HCT116 (cell line): ENCODE data around the gene DLG5. TPM values are rescaled to one million over a fixed set of nuclear protein-coding genes. Genes with fewer than 3 reads are reported as not detected.

Source experiments
- ATAC-seq: fragments of 200-7000 bp; cut with Tn5 transposase; 2 replicates; pipeline ENCODE4 v1.9.1; 2020; ENCODE audit warnings: mild to moderate bottlenecking, moderate library complexity
- BruUV-seq: library from RNA; stranded (reverse); fragments of 400-500 nt; replicated peaks from 2 replicates; lab custom pipeline; 2021; lab: Mats Ljungman, UMichigan
- CTCF ChIA-PET: fragments of 300-600 bp; sonication (Branson Sonifier 250); formaldehyde crosslinking; loops from one replicate; lab custom pipeline; 2021; ENCODE audit warnings: antibody characterized with exemption; lab: Charles Lee
- POLR2A ChIA-PET: fragments of 300-600, 350-600 bp; sonication (Branson Sonifier 250); formaldehyde crosslinking; loops from one replicate; lab custom pipeline; 2021; ENCODE audit warnings: antibody characterized with exemption; lab: Charles Lee
- RAD21 ChIA-PET, 2 experiments: fragments of 300-600 bp; sonication (Branson Sonifier 250); formaldehyde crosslinking; loops; one replicate each; lab custom pipeline; 2023; ENCODE audit warnings: low total read pairs in 2 of 2; ENCODE audit not compliant: uncharacterized antibody in 2 of 2, unreplicated experiment in 2 of 2, low non-redundant PET in 1 of 2; lab: Charles Lee
- DNase-seq: peaks from one replicate; pipeline ENCODE4 v3.0.0-alpha.2; 2010; ENCODE audit warnings: low read depth, low spot score
- H2AFZ ChIP-seq: fragments of 200-600 bp; shearing (Covaris generic), sonication (generic); 2 replicates; pipeline ENCODE4 v1.6.1; 2017; ENCODE audit warnings: low read depth, mixed run types, mixed read lengths, antibody characterized with exemption, low read length; ENCODE audit not compliant: poor library complexity, severe bottlenecking
- H3K27ac ChIP-seq: 2 replicates; pipeline ENCODE4 v1.5.1; 2012; ENCODE audit warnings: low read depth, low read length
- H3K27me3 ChIP-seq: fragments of 200-600 bp; sonication (generic); 2 replicates; pipeline ENCODE4 v1.6.1; 2016; ENCODE audit warnings: mixed run types, low read length, mixed read lengths; ENCODE audit not compliant: insufficient read depth
- H3K36me3 ChIP-seq, 2 experiments: fragments of 200-500 bp in 1 of 2; fragments of 200-600 bp in 1 of 2; sonication (Bioruptor generic) in 1 of 2; sonication (generic) in 1 of 2; 2 replicates each; pipeline versions ENCODE4 v1.5.1 to v1.6.1; 2014 to 2016; ENCODE audit warnings: low read length in 2 of 2, inconsistent platforms in 1 of 2, mixed read lengths in 1 of 2, mixed run types in 1 of 2; ENCODE audit not compliant: insufficient read depth in 2 of 2, control insufficient read depth in 1 of 2
- H3K4me1 ChIP-seq, 2 experiments: fragments of 200-600 bp in 1 of 2; sonication (generic) in 1 of 2; 2 replicates each; pipeline versions ENCODE4 v1.5.1 to v1.6.1; 2012 to 2017; ENCODE audit warnings: low read length in 2 of 2, inconsistent platforms in 1 of 2, mild to moderate bottlenecking in 1 of 2, mixed read lengths in 1 of 2, mixed run types in 1 of 2, moderate library complexity in 1 of 2; ENCODE audit not compliant: insufficient read depth in 2 of 2, control insufficient read depth in 1 of 2
- H3K4me2 ChIP-seq: fragments of 200-600 bp; sonication (generic); 2 replicates; pipeline ENCODE4 v1.6.1; 2017; ENCODE audit warnings: mixed run types, low read length, mixed read lengths
- H3K4me3 ChIP-seq, 2 experiments: fragments of 200-600 bp in 1 of 2; sonication (generic) in 1 of 2; replicated peaks in 1 of 2; 2 replicates each; pipeline ENCODE4 v1.5.1; 2011 to 2016; ENCODE audit warnings: low read length in 2 of 2, control low read depth in 1 of 2, low read depth in 1 of 2, mild to moderate bottlenecking in 1 of 2, mixed read lengths in 1 of 2, mixed run types in 1 of 2
- H3K79me2 ChIP-seq: fragments of 200-600 bp; sonication (generic); 2 replicates; pipeline ENCODE4 v1.6.1; 2017; ENCODE audit warnings: mild to moderate bottlenecking, mixed run types, low read length, moderate library complexity, mixed read lengths; ENCODE audit not compliant: insufficient read depth
- H3K9ac ChIP-seq: fragments of 200-600 bp; sonication (generic); 2 replicates; pipeline ENCODE4 v1.6.1; 2016; ENCODE audit warnings: low read length, mixed read lengths
- H3K9me2 ChIP-seq: fragments of 200-600 bp; sonication (generic), shearing (Covaris generic); 2 replicates; pipeline ENCODE4 v1.6.1; 2017; ENCODE audit warnings: mixed run types, mild to moderate bottlenecking, moderate library complexity; ENCODE audit not compliant: insufficient read depth
- H3K9me3 ChIP-seq, 2 experiments: fragments of 200-500 bp in 1 of 2; fragments of 200-600 bp in 1 of 2; sonication (Bioruptor generic) in 1 of 2; sonication (generic) in 1 of 2; 2 replicates each; pipeline ENCODE4 v1.6.1; 2014 to 2017; ENCODE audit warnings: low read length in 2 of 2, mixed read lengths in 2 of 2, inconsistent platforms in 1 of 2, low read depth in 1 of 2, mild to moderate bottlenecking in 1 of 2, mixed run types in 1 of 2, moderate library complexity in 1 of 2; ENCODE audit not compliant: control insufficient read depth in 1 of 2, insufficient read depth in 1 of 2
- H4K20me1 ChIP-seq: fragments of 200-600 bp; sonication (generic), shearing (Covaris generic); 2 replicates; pipeline ENCODE4 v1.6.1; 2017; ENCODE audit warnings: mixed run types, mild to moderate bottlenecking, moderate library complexity; ENCODE audit not compliant: insufficient read depth
- ATF3 ChIP-seq: IDR thresholded peaks from 2 replicates; pipeline ENCODE4 v1.6.1; 2012
- CBX3 ChIP-seq: IDR thresholded peaks from 2 replicates; pipeline ENCODE4 v1.6.1; 2012; ENCODE audit warnings: low read depth
- CTCF ChIP-seq, 3 experiments: fragments of 200-600 bp in 1 of 3; sonication (generic) in 1 of 3; IDR thresholded peaks in 2 of 3; conservative IDR thresholded peaks in 1 of 3; 2 replicates each; pipeline ENCODE4 v1.5.1; 2012 to 2017; ENCODE audit warnings: low read depth in 2 of 3, low read length in 2 of 3, antibody characterized with exemption in 1 of 3, borderline replicate concordance in 1 of 3, control low read depth in 1 of 3, mild to moderate bottlenecking in 1 of 3, mixed read lengths in 1 of 3, mixed run types in 1 of 3, moderate library complexity in 1 of 3; ENCODE audit not compliant: insufficient read depth in 1 of 3
- EGR1 ChIP-seq: IDR thresholded peaks from 2 replicates; pipeline ENCODE4 v1.6.1; 2012; ENCODE audit warnings: low read depth
- ELF1 ChIP-seq: IDR thresholded peaks from 2 replicates; pipeline ENCODE4 v1.6.1; 2012; ENCODE audit warnings: low read depth, borderline replicate concordance
- EZH2 ChIP-seq: fragments of 200-600 bp; sonication (generic); IDR thresholded peaks from 2 replicates; pipeline ENCODE4 v1.6.1; 2017; ENCODE audit warnings: antibody characterized with exemption, mixed run types
- EZH2phosphoT487 ChIP-seq: fragments of 200-600 bp; IDR thresholded peaks from 2 replicates; pipeline ENCODE4 v1.6.1; 2018; ENCODE audit warnings: antibody characterized with exemption, borderline replicate concordance
- FOSL1 ChIP-seq: IDR thresholded peaks from 2 replicates; pipeline ENCODE4 v1.6.1; 2012; ENCODE audit warnings: low read depth
- MAX ChIP-seq: IDR thresholded peaks from 2 replicates; pipeline ENCODE4 v1.6.1; 2012
- RAD21 ChIP-seq: IDR thresholded peaks from 2 replicates; pipeline ENCODE4 v1.6.1; 2012; ENCODE audit warnings: low read depth, mild to moderate bottlenecking
- SP1 ChIP-seq: IDR thresholded peaks from 2 replicates; pipeline ENCODE4 v1.6.1; 2012; ENCODE audit warnings: low read depth
- intact Hi-C: fragments of 100-400 bp; cut with micrococcal nuclease; formaldehyde crosslinking; loops from 2 replicates; pipeline ENCODE4 v1.10.0; 2022
- total RNA-seq: library from RNA; stranded (reverse); gene quantifications from one replicate; pipeline ENCODE4 v1.2.1, GENCODE V29; 2021; ENCODE audit not compliant: unreplicated experiment

DLG5 gene
- total RNA-seq, 1 experiment from 2014 or later: 44.8 TPM

- intact Hi-C loops: no loop called here
- no peaks in the 10 kb centered on the region for H3K9me3 ChIP-seq
- ChIA-PET POLR2A (no interaction called here), CTCF (no interaction called here), RAD21 (no interaction called here)
- H4K20me1 ChIP-seq: peaks cover 4% of the 10 kb centered on the region; the same call in 1 of the 2 replicates
- H3K36me3 ChIP-seq: no peaks in the 10 kb centered on the region
- BruUV-seq: no TSS peak
- H3K4me2 ChIP-seq: no peak overlapping the region
- TF ChIP-seq CBX3: no peak
- no peak overlapping the region for H3K27ac ChIP-seq
- DNase-seq: no peak
- no peaks in the 10 kb centered on the region for H3K27me3 ChIP-seq
- H3K79me2 ChIP-seq: peaks cover 88% of the 10 kb centered on the region
- no peak overlapping the region for H3K4me3 ChIP-seq
- H2AFZ ChIP-seq: no peak overlapping the region
- H3K4me1 ChIP-seq: peaks cover 8 to 26% of the 10 kb centered on the region in 2 experiments; a peak in 3 of 4 replicates
- no peak overlapping the region for H3K9ac ChIP-seq
- H3K9me2 ChIP-seq: no peaks in the 10 kb centered on the region
- no peak for ATAC-seq
These were observed 11.0 kb downstream of the DLG5 start for GRCh38 chr10:77915319-77916105.

GRCh38 chr10:77913090-77913489 lies 13.5 kb downstream of the DLG5 start:
- H3K4me2 ChIP-seq: no peak overlapping the region
- H3K36me3 ChIP-seq: no peaks in the 10 kb centered on the region
- peaks cover 84% of the 10 kb centered on the region for H3K79me2 ChIP-seq
- H3K27ac ChIP-seq: no peak overlapping the region
- ChIA-PET RAD21 (no interaction called here), CTCF (no interaction called here), POLR2A (no interaction called here)
- H3K9me2 ChIP-seq: no peaks in the 10 kb centered on the region
- intact Hi-C loops: no loop called here
- ATAC-seq: no peak
- no peak overlapping the region for H2AFZ ChIP-seq
- H3K4me1 ChIP-seq: peaks cover 14 to 36% of the 10 kb centered on the region in 2 experiments
- no TSS peak for BruUV-seq
- H3K9me3 ChIP-seq: no peaks in the 10 kb centered on the region
- H3K4me3 ChIP-seq: no peak overlapping the region
- TF ChIP-seq CBX3: no peak
- TF ChIP-seq MAX: no peak
- no peak for TF ChIP-seq ATF3
- TF ChIP-seq EZH2phosphoT487: no peak
- TF ChIP-seq FOSL1: no peak
- TF ChIP-seq RAD21: no peak
- no peak for TF ChIP-seq CTCF (IDR thresholded peaks at IDR 0.05 in 2 of 3, conservative IDR thresholded peaks at IDR 0.05 in 1 of 3; ENCODE audit: borderline replicate concordance in 1 of 3, insufficient read depth in 1 of 3, low read depth in 2 of 3, low read length in 2 of 3)
- TF ChIP-seq SP1: no peak
- no peak for TF ChIP-seq EGR1
- no peak for TF ChIP-seq EZH2
- no peak for TF ChIP-seq ELF1
- TF ChIP-seq, all 23 proteins: peak for 0
- no peak for DNase-seq
- peaks cover 4% of the 10 kb centered on the region; the same call in 1 of the 2 replicates for H4K20me1 ChIP-seq
- no peaks in the 10 kb centered on the region for H3K27me3 ChIP-seq
- H3K9ac ChIP-seq: no peak overlapping the region
